ENCODE measurements around the gene TNFRSF21.

Gene TNFRSF21

DNA sequence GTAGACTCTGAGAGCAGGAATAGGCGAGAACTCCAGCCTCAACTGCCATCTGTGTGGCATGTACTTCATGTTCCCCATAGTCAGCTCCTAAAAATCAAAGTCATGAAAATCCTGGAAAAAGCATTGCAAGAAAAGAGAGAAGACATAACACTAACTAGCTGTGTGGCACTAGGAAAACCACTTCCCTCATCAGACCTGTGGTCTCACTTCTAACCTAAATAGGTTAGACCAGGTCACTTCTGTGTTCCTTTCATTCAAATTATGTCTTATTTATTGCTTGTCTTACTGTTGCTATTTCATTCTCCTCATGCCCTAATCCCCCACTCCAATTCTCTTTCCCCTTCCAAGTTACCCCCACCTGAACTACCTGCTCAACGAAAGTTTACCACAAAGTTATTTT, 70.2 kb downstream of the TNFRSF21 start:
- H3K36me3 ChIP-seq (ENCODE audit: insufficient read depth, low read length), result no peaks in the 10 kb centered on the region
- H3K9me3 ChIP-seq (ENCODE audit: insufficient read depth, low read length, severe bottlenecking), result no peaks in the 10 kb centered on the region
- H2AFZ ChIP-seq (ENCODE audit: low read depth, low read length), result no peak overlapping the region
- no peak overlapping the region for H3K9ac ChIP-seq (ENCODE audit: low read depth, low read length)
- H3K79me2 ChIP-seq (ENCODE audit: insufficient read depth, low read length), result no peaks in the 10 kb centered on the region
- peaks cover 29% of the 10 kb centered on the region for H3K4me1 ChIP-seq (ENCODE audit: insufficient read depth, low read length)
- TF ChIP-seq, protein P1, sequence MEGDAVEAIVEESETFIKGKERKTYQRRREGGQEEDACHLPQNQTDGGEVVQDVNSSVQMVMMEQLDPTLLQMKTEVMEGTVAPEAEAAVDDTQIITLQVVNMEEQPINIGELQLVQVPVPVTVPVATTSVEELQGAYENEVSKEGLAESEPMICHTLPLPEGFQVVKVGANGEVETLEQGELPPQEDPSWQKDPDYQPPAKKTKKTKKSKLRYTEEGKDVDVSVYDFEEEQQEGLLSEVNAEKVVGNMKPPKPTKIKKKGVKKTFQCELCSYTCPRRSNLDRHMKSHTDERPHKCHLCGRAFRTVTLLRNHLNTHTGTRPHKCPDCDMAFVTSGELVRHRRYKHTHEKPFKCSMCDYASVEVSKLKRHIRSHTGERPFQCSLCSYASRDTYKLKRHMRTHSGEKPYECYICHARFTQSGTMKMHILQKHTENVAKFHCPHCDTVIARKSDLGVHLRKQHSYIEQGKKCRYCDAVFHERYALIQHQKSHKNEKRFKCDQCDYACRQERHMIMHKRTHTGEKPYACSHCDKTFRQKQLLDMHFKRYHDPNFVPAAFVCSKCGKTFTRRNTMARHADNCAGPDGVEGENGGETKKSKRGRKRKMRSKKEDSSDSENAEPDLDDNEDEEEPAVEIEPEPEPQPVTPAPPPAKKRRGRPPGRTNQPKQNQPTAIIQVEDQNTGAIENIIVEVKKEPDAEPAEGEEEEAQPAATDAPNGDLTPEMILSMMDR (IDR thresholded peaks at IDR 0.05; ENCODE audit: borderline replicate concordance, extremely low read depth, low read length, poor library complexity, severe bottlenecking), result no peak
- TF ChIP-seq EZH2 (IDR thresholded peaks at IDR 0.05; ENCODE audit: borderline replicate concordance, low read depth, low read length, severe bottlenecking), result no peak
- no peak overlapping the region for H3K4me3 ChIP-seq (ENCODE audit: low read depth in 1 of 2, low read length in 2 of 2)
- no peak for DNase-seq
- no peaks in the 10 kb centered on the region for H3K27me3 ChIP-seq (ENCODE audit: insufficient read depth, low read length, poor library complexity)
- no peak overlapping the region for H3K4me2 ChIP-seq (ENCODE audit: insufficient read depth, low read length)
- H3K27ac ChIP-seq (ENCODE audit: low read length), result no peak overlapping the region
- ATAC-seq (ENCODE audit: insufficient read depth, low read depth), result no peak
- H4K20me1 ChIP-seq (ENCODE audit: insufficient read depth, low read length), result no peaks in the 10 kb centered on the region

DNA sequence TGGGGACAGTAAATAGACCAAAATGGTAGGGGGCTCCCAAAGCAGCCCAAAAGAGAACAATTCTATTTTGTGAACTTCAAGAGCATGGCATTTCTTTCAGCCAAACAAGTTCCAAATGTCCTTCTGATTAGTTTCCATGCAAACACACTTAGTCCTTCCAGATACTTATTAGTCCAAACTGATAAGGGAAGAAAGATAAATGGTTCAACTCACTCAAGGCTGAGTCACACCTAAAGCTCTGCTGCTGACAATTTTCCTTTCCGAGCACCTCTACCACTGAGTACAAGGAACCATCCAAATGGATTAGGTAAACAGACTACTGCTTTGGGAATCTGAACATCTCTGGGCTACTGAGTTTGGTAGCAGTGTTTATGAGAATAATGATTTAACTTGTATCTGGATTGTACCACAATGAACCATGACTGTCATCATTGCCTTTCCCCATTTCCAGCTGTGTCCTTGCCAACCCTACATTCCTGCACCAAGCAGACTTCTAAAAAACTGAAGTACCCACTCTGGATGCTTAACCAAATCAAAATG, 71.2 kb downstream of the TNFRSF21 start:
- Histone ChIP-seq H3K9ac (ENCODE audit: low read depth, low read length) (no peak overlapping the region), H3K79me2 (ENCODE audit: insufficient read depth, low read length) (no peaks in the 10 kb centered on the region), H3K36me3 (ENCODE audit: insufficient read depth, low read length) (no peaks in the 10 kb centered on the region), H3K27me3 (ENCODE audit: insufficient read depth, low read length, poor library complexity) (no peaks in the 10 kb centered on the region), H3K27ac (ENCODE audit: low read length) (no peak overlapping the region), H2AFZ (ENCODE audit: low read depth, low read length) (no peak overlapping the region), H3K9me3 (ENCODE audit: insufficient read depth, low read length, severe bottlenecking) (no peaks in the 10 kb centered on the region), H3K4me3 (ENCODE audit: low read depth in 1 of 2, low read length in 2 of 2) (no peak overlapping the region), H3K4me2 (ENCODE audit: insufficient read depth, low read length) (no peak overlapping the region), H4K20me1 (ENCODE audit: insufficient read depth, low read length) (no peaks in the 10 kb centered on the region), H3K4me1 (ENCODE audit: insufficient read depth, low read length) (peaks cover 28% of the 10 kb centered on the region)
- DNase-seq (no peak), ATAC-seq (ENCODE audit: insufficient read depth, low read depth) (no peak)
- TF ChIP-seq, protein P1 (IDR thresholded peaks at IDR 0.05; ENCODE audit: borderline replicate concordance, extremely low read depth, low read length, poor library complexity, severe bottlenecking), result no peak
- TF ChIP-seq EZH2 (IDR thresholded peaks at IDR 0.05; ENCODE audit: borderline replicate concordance, low read depth, low read length, severe bottlenecking), result no peak

DNA sequence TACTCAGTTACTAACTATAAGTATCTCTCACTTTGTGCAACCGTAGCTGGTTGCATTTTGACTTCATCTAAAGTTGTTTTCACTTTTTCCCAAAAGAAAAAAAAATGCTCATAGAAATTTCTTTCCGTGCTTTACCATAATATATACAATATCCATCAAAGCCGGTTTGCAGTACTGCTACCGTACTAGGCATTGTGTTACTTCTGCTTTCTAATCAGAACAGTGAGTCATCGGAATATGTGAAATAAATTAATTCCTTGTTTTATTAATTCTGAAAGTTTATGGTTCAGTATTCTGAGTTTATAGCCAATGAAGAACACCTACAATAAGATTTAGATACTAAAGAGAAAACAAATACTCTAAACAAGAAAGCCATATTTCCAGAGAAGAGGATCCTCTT, 72.5 kb downstream of the TNFRSF21 start:
- no peak overlapping the region for H3K27ac ChIP-seq (ENCODE audit: low read length)
- H3K4me1 ChIP-seq (ENCODE audit: insufficient read depth, low read length), result peaks cover 19% of the 10 kb centered on the region
- H4K20me1 ChIP-seq (ENCODE audit: insufficient read depth, low read length), result no peaks in the 10 kb centered on the region
- no peaks in the 10 kb centered on the region for H3K79me2 ChIP-seq (ENCODE audit: insufficient read depth, low read length)
- H2AFZ ChIP-seq (ENCODE audit: low read depth, low read length), result no peak overlapping the region
- H3K9me3 ChIP-seq (ENCODE audit: insufficient read depth, low read length, severe bottlenecking), result no peaks in the 10 kb centered on the region
- H3K9ac ChIP-seq (ENCODE audit: low read depth, low read length), result no peak overlapping the region
- H3K4me3 ChIP-seq (ENCODE audit: low read depth in 1 of 2, low read length in 2 of 2), result no peak overlapping the region
- DNase-seq (no peak), ATAC-seq (ENCODE audit: insufficient read depth, low read depth) (no peak)
- H3K27me3 ChIP-seq (ENCODE audit: insufficient read depth, low read length, poor library complexity), result no peaks in the 10 kb centered on the region
- TF ChIP-seq, protein P1 (IDR thresholded peaks at IDR 0.05; ENCODE audit: borderline replicate concordance, extremely low read depth, low read length, poor library complexity, severe bottlenecking), result no peak
- no peak for TF ChIP-seq EZH2 (IDR thresholded peaks at IDR 0.05; ENCODE audit: borderline replicate concordance, low read depth, low read length, severe bottlenecking)
- H3K36me3 ChIP-seq (ENCODE audit: insufficient read depth, low read length), result no peaks in the 10 kb centered on the region
- H3K4me2 ChIP-seq (ENCODE audit: insufficient read depth, low read length), result no peak overlapping the region

Data from DND-41 (cell line).